SU-DHL-6 (cell line): Measurements from ENCODE around the gene CRTAP.
"Not testable (repeated sequence)": the region's sequence is repeated elsewhere in the genome, so short reads cannot be mapped to it uniquely, and the experiment has no call there.

Experiments used
- H2AFZ ChIP-seq: fragments of 200-600 bp; sonication (generic); 2 replicates; pipeline ENCODE4 v1.6.1; 2014; ENCODE audit warnings: low read depth, mild to moderate bottlenecking, moderate library complexity, mixed read lengths, antibody characterized with exemption, low read length; ENCODE audit not compliant: severe bottlenecking
- H3F3A ChIP-seq: fragments of 200-600 bp; shearing (Covaris generic); 2 replicates; pipeline ENCODE4 v1.6.0; 2016; ENCODE audit warnings: antibody characterized with exemption, mild to moderate bottlenecking; ENCODE audit not compliant: insufficient read depth
- H3K27ac ChIP-seq: fragments of 200-600 bp; sonication (generic); 2 replicates; pipeline ENCODE4 v1.5.1; 2016; ENCODE audit warnings: low read depth, mild to moderate bottlenecking, low read length, moderate library complexity, mixed read lengths
- H3K27me3 ChIP-seq: fragments of 200-600 bp; sonication (generic), shearing (Covaris generic); 2 replicates; pipeline ENCODE4 v1.6.0; 2014; ENCODE audit warnings: mild to moderate bottlenecking, low read length
- H3K36me3 ChIP-seq: fragments of 200-600 bp; sonication (generic); 2 replicates; pipeline ENCODE4 v1.6.1; 2014; ENCODE audit warnings: mild to moderate bottlenecking, low read length, mixed read lengths
- H3K4me2 ChIP-seq: fragments of 300-600, 200-600 bp; shearing (Covaris generic), sonication (generic); 2 replicates; pipeline ENCODE4 v1.6.0; 2014; ENCODE audit warnings: low read length, low read depth, mild to moderate bottlenecking; ENCODE audit not compliant: poor library complexity, severe bottlenecking
- H3K4me3 ChIP-seq: fragments of 200-600 bp; sonication (generic); 2 replicates; pipeline ENCODE4 v1.5.1; 2014; ENCODE audit warnings: antibody characterized with exemption, low read length, mild to moderate bottlenecking, mixed read lengths; ENCODE audit not compliant: insufficient read depth, poor library complexity, severe bottlenecking
- H3K79me2 ChIP-seq: fragments of 200-600 bp; sonication (generic); 2 replicates; pipeline ENCODE4 v1.6.1; 2014; ENCODE audit warnings: mild to moderate bottlenecking, low read length, moderate library complexity; ENCODE audit not compliant: insufficient read depth
- H3K9ac ChIP-seq: fragments of 200-600 bp; sonication (generic); 2 replicates; pipeline ENCODE4 v1.7.0; 2014; ENCODE audit warnings: mild to moderate bottlenecking, low read length
- H3K9me2 ChIP-seq: fragments of 200-600 bp; sonication (generic); replicated peaks from 2 replicates; pipeline ENCODE4 v1.6.1; 2014; ENCODE audit warnings: low read length; ENCODE audit not compliant: insufficient read depth
- H3K9me3 ChIP-seq: fragments of 200-600 bp; sonication (generic); 2 replicates; pipeline ENCODE4 v1.6.1; 2014; ENCODE audit warnings: low read length, mixed read lengths; ENCODE audit not compliant: insufficient read depth
- H4K20me1 ChIP-seq: fragments of 200-600 bp; sonication (generic); 2 replicates; pipeline ENCODE4 v1.6.1; 2014; ENCODE audit warnings: low read depth, mild to moderate bottlenecking, antibody characterized with exemption, low read length, moderate library complexity, mixed read lengths
- CTCF ChIP-seq: fragments of 200-600 bp; sonication (generic); IDR thresholded peaks from one replicate; pipeline ENCODE4 v1.5.1; 2017; ENCODE audit warnings: antibody characterized with exemption, mild to moderate bottlenecking, low read length, moderate library complexity; ENCODE audit not compliant: insufficient read depth, poor library complexity, severe bottlenecking
- EZH2phosphoT487 ChIP-seq: fragments of 200-600 bp; sonication (generic), shearing (Covaris generic); conservative IDR thresholded peaks from 2 replicates; pipeline ENCODE4 v1.6.1; 2018; ENCODE audit warnings: mild to moderate bottlenecking, antibody characterized with exemption, low read length, moderate library complexity, mixed read lengths

Gene CRTAP

GRCh38 chr3:33103480-33103879, 10.3 kb upstream of the CRTAP start:
- no peak overlapping the region for H3K4me2 ChIP-seq

GRCh38 chr3:33104803-33105202, 9.0 kb upstream of the CRTAP start:
- Histone ChIP-seq H3K27ac (no peak overlapping the region), H4K20me1 (no peaks in the 10 kb centered on the region), H3K79me2 (no peaks in the 10 kb centered on the region), H3K27me3 (no peaks in the 10 kb centered on the region), H3K9me3 (no peaks in the 10 kb centered on the region), H3F3A (no peaks in the 10 kb centered on the region), H3K36me3 (no peaks in the 10 kb centered on the region), H3K9me2 (no peaks in the 10 kb centered on the region), H3K4me2 (no peak overlapping the region), H3K4me3 (no peak overlapping the region), H3K9ac (no peak overlapping the region), H2AFZ (no peak overlapping the region)
- TF ChIP-seq EZH2phosphoT487 (no peak), CTCF (no peak)

More at GRCh38 chr3:33103480-33103879, 10.3 kb upstream of the CRTAP start:
- no peaks in the 10 kb centered on the region for H3K36me3 ChIP-seq
- H3F3A ChIP-seq: peaks cover 3% of the 10 kb centered on the region; the same call in 1 of the 2 replicates
- H2AFZ ChIP-seq: no peak overlapping the region
- no peaks in the 10 kb centered on the region for H3K79me2 ChIP-seq
- no peaks in the 10 kb centered on the region for H3K9me3 ChIP-seq
- H3K9ac ChIP-seq: no peak overlapping the region
- TF ChIP-seq CTCF (no peak), EZH2phosphoT487 (no peak)
- H3K9me2 ChIP-seq: no peaks in the 10 kb centered on the region
- H4K20me1 ChIP-seq: no peaks in the 10 kb centered on the region
- H3K4me3 ChIP-seq: no peak overlapping the region
- no peaks in the 10 kb centered on the region for H3K27me3 ChIP-seq
- H3K27ac ChIP-seq: no peak overlapping the region

GRCh38 chr3:33105341-33105948, 8.4 kb upstream of the CRTAP start:
- Histone ChIP-seq H3K9me3 (no peaks in the 10 kb centered on the region), H2AFZ (no peak overlapping the region), H3K27me3 (no peaks in the 10 kb centered on the region), H4K20me1 (no peaks in the 10 kb centered on the region), H3K4me3 (no peak overlapping the region), H3K4me2 (no peak overlapping the region), H3K9ac (no peak overlapping the region), H3F3A (no peaks in the 10 kb centered on the region), H3K9me2 (no peaks in the 10 kb centered on the region), H3K36me3 (no peaks in the 10 kb centered on the region), H3K79me2 (no peaks in the 10 kb centered on the region), H3K27ac (no peak overlapping the region)
- TF ChIP-seq CTCF (no peak), EZH2phosphoT487 (no peak)

GRCh38 chr3:33106854-33107253, 7.0 kb upstream of the CRTAP start:
- not testable (repeated sequence) for H3K36me3 ChIP-seq, H3K9me3 ChIP-seq, H4K20me1 ChIP-seq, H3K79me2 ChIP-seq, H3F3A ChIP-seq, H3K27ac ChIP-seq, H3K27me3 ChIP-seq, H3K4me2 ChIP-seq, H3K4me3 ChIP-seq, H3K9me2 ChIP-seq, H3K9ac ChIP-seq, H2AFZ ChIP-seq
